Chondrocyte (in vitro differentiated cells): ENCODE results near the gene RANBP6. TPM values are rescaled to one million over a fixed set of nuclear protein-coding genes. Genes with fewer than 3 reads are reported as not detected.

Experiments used
- DNase-seq: peaks from one replicate; pipeline ENCODE4 v3.0.0; 2021; ENCODE audit warnings: mixed read lengths, low spot score
- H3K27ac Mint-ChIP-seq: one replicate; pipeline ENCODE4 v1.8.0; 2021; ENCODE audit warnings: mild to moderate bottlenecking, moderate library complexity, mixed read lengths; ENCODE audit not compliant: unreplicated experiment
- H3K27me3 Mint-ChIP-seq: 2 replicates; pipeline ENCODE4 v1.8.0; 2021; ENCODE audit warnings: low read depth, mixed read lengths
- H3K36me3 Mint-ChIP-seq: 2 replicates; pipeline ENCODE4 v1.8.0; 2021; ENCODE audit warnings: low read depth, mixed read lengths
- H3K4me1 Mint-ChIP-seq: 2 replicates; pipeline ENCODE4 v1.8.0; 2021; ENCODE audit warnings: low read depth, mild to moderate bottlenecking, mixed read lengths
- H3K4me3 Mint-ChIP-seq: one replicate; pipeline ENCODE4 v1.8.0; 2021; ENCODE audit warnings: mild to moderate bottlenecking, moderate library complexity, mixed read lengths; ENCODE audit not compliant: unreplicated experiment
- H3K9me3 Mint-ChIP-seq: 2 replicates; pipeline ENCODE4 v1.8.0; 2021; ENCODE audit warnings: low read depth, mixed read lengths
- CTCF ChIP-seq: fragments of 200-600 bp; sonication (generic); IDR thresholded peaks from 2 replicates; pipeline ENCODE4 v1.5.0; 2021; ENCODE audit warnings: antibody characterized with exemption, mild to moderate bottlenecking, moderate library complexity
- microRNA-seq: library from miRNA; unstranded; fragments of <30 nt; microRNA quantifications from one replicate; pipeline ENCODE4 v1.2.0, GENCODE V29; 2020; ENCODE audit warnings: borderline number of aligned reads
- total RNA-seq: library from RNA; stranded (reverse); gene quantifications from 3 replicates; pipeline ENCODE4 v1.2.1, GENCODE V29; 2021

The RANBP6 gene
- total RNA-seq, 1 donor from 2014 or later, result 16.4 TPM

DNA sequence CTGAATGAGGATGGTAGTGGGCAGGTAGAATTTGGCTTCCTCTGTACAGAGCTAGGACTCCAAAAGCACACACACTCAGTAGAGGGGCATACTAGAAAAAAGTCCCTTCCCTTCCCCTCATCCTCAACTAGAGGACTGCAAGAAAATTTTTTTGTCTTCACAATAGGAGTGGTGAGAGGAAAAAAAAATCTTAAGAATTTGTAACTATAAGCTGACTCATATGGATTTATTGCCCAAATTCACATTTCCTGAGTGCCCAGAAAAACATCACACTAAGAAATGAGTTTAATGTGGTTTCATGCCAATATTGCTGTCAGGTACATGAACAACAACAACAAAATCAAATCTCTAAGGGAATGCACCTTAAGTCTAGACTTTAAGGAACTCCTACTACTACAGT is 43.7 kb downstream of the RANBP6 start:
- H3K9me3 Mint-ChIP-seq, result peaks cover 9% of the 10 kb centered on the region
- peaks cover 24% of the 10 kb centered on the region for H3K36me3 Mint-ChIP-seq
- peak overlapping the region; percentile 52 for H3K27ac Mint-ChIP-seq
- no peak for TF ChIP-seq CTCF
- no peak overlapping the region for H3K4me3 Mint-ChIP-seq
- peaks cover 14% of the 10 kb centered on the region for H3K4me1 Mint-ChIP-seq
- no peaks in the 10 kb centered on the region for H3K27me3 Mint-ChIP-seq
- DNase-seq, result no peak

Small RNA genes within 50 kb of the gene (microRNA-seq; reads per million reads assigned to microRNA genes)
- gene MIR4665, result 1.7 reads per million

Other genes with a start within 250 kb of the RANBP6 start
- 5.4 to 11.7 TPM (median 7.6 TPM) in 3 replicates for gene ERMP1, start 182.5 kb downstream of the RANBP6 start, total RNA-seq
- gene MLANA, start 124.7 kb downstream of the RANBP6 start, total RNA-seq, result not detected in 3 replicates
- gene IL33, start 200.2 kb upstream of the RANBP6 start, total RNA-seq, result not detected in 3 replicates